Measurements from ENCODE around the gene TGFBR3.
A peak's percentile ranks its signal among the peaks of the same experiment; 100 is the strongest.

Gene TGFBR3

DNA sequence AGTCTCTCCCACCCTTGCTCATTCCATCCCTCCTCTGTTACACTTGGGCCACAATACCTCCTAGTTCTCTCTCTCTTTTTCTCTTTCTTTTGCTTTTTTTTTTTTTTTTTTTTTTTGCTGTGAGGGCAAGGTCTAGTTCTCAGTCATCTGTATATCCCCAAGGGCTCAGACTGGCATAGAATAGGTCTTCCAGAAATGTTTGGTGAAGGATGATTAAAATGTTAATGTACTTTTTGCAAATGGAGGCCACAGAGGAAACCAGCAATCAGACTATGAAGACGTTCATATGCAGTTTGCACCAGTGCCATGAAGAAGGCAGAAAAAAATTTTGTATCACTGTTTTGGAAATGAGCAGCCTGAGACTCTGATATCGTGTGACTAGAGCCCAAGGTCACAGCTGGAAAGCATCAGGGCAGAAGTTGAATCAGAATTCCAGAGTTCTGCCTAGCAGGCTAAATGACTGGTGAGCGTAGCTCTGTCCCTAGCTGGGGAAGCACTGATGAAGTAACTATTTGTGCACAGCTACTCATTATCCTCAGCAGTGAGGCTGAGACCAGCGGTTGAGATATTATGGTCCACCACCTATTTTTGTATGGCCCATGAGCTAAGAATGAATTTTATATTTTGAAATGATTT lies 186.5 kb downstream of the TGFBR3 start:
- peak; percentile 70 for DNase-seq
- Histone ChIP-seq H2AFZ (ENCODE audit: low read depth, low read length) (no peak overlapping the region), H3K18ac (ENCODE audit: low read depth in 1 of 2, low read length in 2 of 2) (peak overlapping the region in 1 of 2 experiments; percentile 72), H2BK15ac (ENCODE audit: low read depth, poor library complexity, severe bottlenecking) (no peak overlapping the region), H3K27me3 (ENCODE audit: control insufficient read depth in 1 of 2, insufficient read depth in 1 of 2, low read length in 2 of 2) (no peaks in the 10 kb centered on the region), H3K4me2 (ENCODE audit: low read length, poor library complexity, severe bottlenecking) (no peak overlapping the region), H3K79me1 (replicated peaks; ENCODE audit: low read length, poor library complexity, severe bottlenecking) (no peaks in the 10 kb centered on the region), H3K14ac (ENCODE audit: low read length in 2 of 2) (no peak overlapping the region), H2BK12ac (ENCODE audit: low read length in 2 of 2) (peak overlapping the region in 1 of 2 experiments; percentile 78), H3K9ac (ENCODE audit: low read length) (peak overlapping the region; percentile 91), H3K4me3 (ENCODE audit: insufficient read depth in 1 of 2, low read depth in 1 of 2, low read length in 2 of 2) (no peak overlapping the region), H4K91ac (ENCODE audit: low read length) (no peak overlapping the region), H3K23ac (ENCODE audit: low read length in 2 of 2) (no peak overlapping the region), H3K4me1 (ENCODE audit: control insufficient read depth, insufficient read depth, low read depth, low read length) (peaks cover 1% of the 10 kb centered on the region), H3K9me3 (ENCODE audit: control insufficient read depth, low read length) (no peaks in the 10 kb centered on the region), H2AK5ac (ENCODE audit: low read length, severe bottlenecking) (no peak overlapping the region), H2BK5ac (ENCODE audit: low read depth, low read length, poor library complexity, severe bottlenecking) (no peak overlapping the region), H2BK120ac (ENCODE audit: low read depth, low read length) (no peak overlapping the region), H4K8ac (ENCODE audit: low read length) (no peak overlapping the region), H3K27ac (ENCODE audit: low read length, poor library complexity, severe bottlenecking) (no peak overlapping the region), H3K36me3 (ENCODE audit: control insufficient read depth in 1 of 2, insufficient read depth in 2 of 2, low read depth in 1 of 2, low read length in 2 of 2) (peaks cover 0 to 63% of the 10 kb centered on the region in 2 experiments), H3K4ac (ENCODE audit: low read depth in 1 of 2, low read length in 2 of 2) (no peak overlapping the region)
- WGBS: 47% methylated on average over 3 of the region's 4 CpGs

DNA sequence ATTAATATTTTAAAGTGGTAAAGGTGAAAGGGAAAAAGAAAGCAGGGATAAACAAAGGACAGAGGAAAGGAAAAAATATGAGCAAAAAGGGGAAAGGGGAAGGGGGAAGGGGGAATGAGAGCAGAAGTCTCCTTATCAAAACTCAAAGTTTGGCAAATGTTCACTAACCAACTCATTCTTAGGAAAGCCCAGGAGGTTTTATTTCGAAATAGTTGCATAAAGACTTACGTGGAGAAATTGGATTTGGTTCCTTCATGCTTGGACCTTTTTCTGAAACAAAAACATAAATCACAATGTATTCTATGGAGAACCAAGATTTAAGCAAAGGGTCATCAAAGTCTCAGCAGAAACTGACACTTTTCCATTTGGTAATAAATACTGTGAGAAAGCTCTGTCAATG lies 188.1 kb downstream of the TGFBR3 start:
- Histone ChIP-seq H3K9ac (ENCODE audit: low read length) (peak overlapping the region; percentile 91), H2BK120ac (ENCODE audit: low read depth, low read length) (no peak overlapping the region), H2BK5ac (ENCODE audit: low read depth, low read length, poor library complexity, severe bottlenecking) (no peak overlapping the region), H4K91ac (ENCODE audit: low read length) (no peak overlapping the region), H3K9me3 (ENCODE audit: control insufficient read depth, low read length) (no peaks in the 10 kb centered on the region), H3K4me1 (ENCODE audit: control insufficient read depth, insufficient read depth, low read depth, low read length) (peaks cover 1% of the 10 kb centered on the region), H3K27ac (ENCODE audit: low read length, poor library complexity, severe bottlenecking) (no peak overlapping the region), H3K4ac (ENCODE audit: low read depth in 1 of 2, low read length in 2 of 2) (no peak overlapping the region), H3K18ac (ENCODE audit: low read depth in 1 of 2, low read length in 2 of 2) (no peak overlapping the region), H3K36me3 (ENCODE audit: control insufficient read depth in 1 of 2, insufficient read depth in 2 of 2, low read depth in 1 of 2, low read length in 2 of 2) (peaks cover 3 to 64% of the 10 kb centered on the region in 2 experiments), H2AK5ac (ENCODE audit: low read length, severe bottlenecking) (no peak overlapping the region), H3K27me3 (ENCODE audit: control insufficient read depth in 1 of 2, insufficient read depth in 1 of 2, low read length in 2 of 2) (no peaks in the 10 kb centered on the region), H2BK12ac (ENCODE audit: low read length in 2 of 2) (no peak overlapping the region), H3K14ac (ENCODE audit: low read length in 2 of 2) (no peak overlapping the region), H3K4me3 (ENCODE audit: insufficient read depth in 1 of 2, low read depth in 1 of 2, low read length in 2 of 2) (no peak overlapping the region), H3K4me2 (ENCODE audit: low read length, poor library complexity, severe bottlenecking) (no peak overlapping the region), H3K23ac (ENCODE audit: low read length in 2 of 2) (no peak overlapping the region), H2BK15ac (ENCODE audit: low read depth, poor library complexity, severe bottlenecking) (no peak overlapping the region), H2AFZ (ENCODE audit: low read depth, low read length) (no peak overlapping the region), H4K8ac (ENCODE audit: low read length) (no peak overlapping the region), H3K79me1 (replicated peaks; ENCODE audit: low read length, poor library complexity, severe bottlenecking) (no peaks in the 10 kb centered on the region)
- DNase-seq: peak; percentile 14
- WGBS: no CpG with 5 or more reads among the region's 2 CpGs

DNA sequence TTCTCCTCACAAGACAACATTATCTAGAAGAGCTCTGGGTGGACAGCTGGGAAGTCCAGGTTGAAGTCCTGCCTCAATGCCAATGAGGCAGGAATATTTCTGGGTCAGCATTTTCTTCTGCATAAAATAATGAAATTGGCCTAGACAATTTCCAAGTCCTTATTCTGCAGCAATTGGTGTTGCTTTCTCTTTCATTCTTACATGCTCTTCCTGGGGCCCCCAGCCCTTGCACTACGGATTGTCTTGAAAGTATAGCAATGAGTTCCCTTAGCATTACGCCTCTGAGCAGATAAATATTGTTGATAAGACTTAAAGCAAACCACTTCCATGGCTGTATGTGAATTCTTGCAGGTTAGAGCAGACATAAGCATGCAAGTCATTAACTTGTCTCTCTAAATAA lies 188.5 kb downstream of the TGFBR3 start:
- H2BK5ac ChIP-seq (ENCODE audit: low read depth, low read length, poor library complexity, severe bottlenecking): no peak overlapping the region
- WGBS: 38% methylated on average over 1 of the region's 2 CpGs
- no peak overlapping the region for H3K4ac ChIP-seq (ENCODE audit: low read depth in 1 of 2, low read length in 2 of 2)
- no peak overlapping the region for H3K27ac ChIP-seq (ENCODE audit: low read length, poor library complexity, severe bottlenecking)
- H3K23ac ChIP-seq (ENCODE audit: low read length in 2 of 2): no peak overlapping the region
- no peak overlapping the region for H4K8ac ChIP-seq (ENCODE audit: low read length)
- H2BK120ac ChIP-seq (ENCODE audit: low read depth, low read length): no peak overlapping the region
- no peak overlapping the region for H2BK15ac ChIP-seq (ENCODE audit: low read depth, poor library complexity, severe bottlenecking)
- H3K14ac ChIP-seq (ENCODE audit: low read length in 2 of 2): no peak overlapping the region
- H3K4me2 ChIP-seq (ENCODE audit: low read length, poor library complexity, severe bottlenecking): no peak overlapping the region
- peak; percentile 41 for DNase-seq
- H3K9me3 ChIP-seq (ENCODE audit: control insufficient read depth, low read length): no peaks in the 10 kb centered on the region
- H3K79me1 ChIP-seq (replicated peaks; ENCODE audit: low read length, poor library complexity, severe bottlenecking): no peaks in the 10 kb centered on the region
- peaks cover 1% of the 10 kb centered on the region for H3K4me1 ChIP-seq (ENCODE audit: control insufficient read depth, insufficient read depth, low read depth, low read length)
- no peak overlapping the region for H3K18ac ChIP-seq (ENCODE audit: low read depth in 1 of 2, low read length in 2 of 2)
- peak overlapping the region; percentile 91 for H3K9ac ChIP-seq (ENCODE audit: low read length)
- no peak overlapping the region for H2AK5ac ChIP-seq (ENCODE audit: low read length, severe bottlenecking)
- H2BK12ac ChIP-seq (ENCODE audit: low read length in 2 of 2): no peak overlapping the region
- peaks cover 3 to 69% of the 10 kb centered on the region in 2 experiments for H3K36me3 ChIP-seq (ENCODE audit: control insufficient read depth in 1 of 2, insufficient read depth in 2 of 2, low read depth in 1 of 2, low read length in 2 of 2)
- no peak overlapping the region for H3K4me3 ChIP-seq (ENCODE audit: insufficient read depth in 1 of 2, low read depth in 1 of 2, low read length in 2 of 2)
- no peak overlapping the region for H4K91ac ChIP-seq (ENCODE audit: low read length)
- H3K27me3 ChIP-seq (ENCODE audit: control insufficient read depth in 1 of 2, insufficient read depth in 1 of 2, low read length in 2 of 2): no peaks in the 10 kb centered on the region
- H2AFZ ChIP-seq (ENCODE audit: low read depth, low read length): no peak overlapping the region

DNA sequence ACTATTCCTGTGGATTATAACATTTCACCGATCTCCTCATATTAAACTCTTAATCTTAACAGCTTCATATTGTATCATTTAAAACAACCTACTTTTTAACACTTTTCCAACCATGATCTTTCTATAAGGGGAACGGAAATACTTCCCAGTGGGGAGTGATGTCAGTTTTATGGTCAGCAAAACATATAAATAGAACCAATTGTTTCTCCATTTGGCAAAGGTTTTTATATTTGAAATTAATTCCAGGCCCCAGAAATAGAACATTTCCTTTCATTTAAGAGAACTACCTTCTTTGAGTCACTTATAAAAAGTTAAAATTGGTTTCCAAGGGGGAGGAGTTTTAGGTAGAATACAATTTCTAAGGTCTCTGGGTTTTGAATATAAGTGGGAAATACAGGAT lies 189.6 kb downstream of the TGFBR3 start:
- no peak overlapping the region for H3K23ac ChIP-seq (ENCODE audit: low read length in 2 of 2)
- no peak overlapping the region for H2AK5ac ChIP-seq (ENCODE audit: low read length, severe bottlenecking)
- no peak overlapping the region for H3K18ac ChIP-seq (ENCODE audit: low read depth in 1 of 2, low read length in 2 of 2)
- H2BK120ac ChIP-seq (ENCODE audit: low read depth, low read length): no peak overlapping the region
- H2BK15ac ChIP-seq (ENCODE audit: low read depth, poor library complexity, severe bottlenecking): no peak overlapping the region
- H2BK5ac ChIP-seq (ENCODE audit: low read depth, low read length, poor library complexity, severe bottlenecking): no peak overlapping the region
- no peak overlapping the region for H3K27ac ChIP-seq (ENCODE audit: low read length, poor library complexity, severe bottlenecking)
- H3K4me2 ChIP-seq (ENCODE audit: low read length, poor library complexity, severe bottlenecking): no peak overlapping the region
- H3K9ac ChIP-seq (ENCODE audit: low read length): peak overlapping the region; percentile 91
- no peaks in the 10 kb centered on the region for H3K79me1 ChIP-seq (replicated peaks; ENCODE audit: low read length, poor library complexity, severe bottlenecking)
- H3K4me3 ChIP-seq (ENCODE audit: insufficient read depth in 1 of 2, low read depth in 1 of 2, low read length in 2 of 2): no peak overlapping the region
- H3K36me3 ChIP-seq (ENCODE audit: control insufficient read depth in 1 of 2, insufficient read depth in 2 of 2, low read depth in 1 of 2, low read length in 2 of 2): peaks cover 3 to 73% of the 10 kb centered on the region in 2 experiments
- no peak overlapping the region for H2AFZ ChIP-seq (ENCODE audit: low read depth, low read length)
- no peaks in the 10 kb centered on the region for H3K9me3 ChIP-seq (ENCODE audit: control insufficient read depth, low read length)
- H3K27me3 ChIP-seq (ENCODE audit: control insufficient read depth in 1 of 2, insufficient read depth in 1 of 2, low read length in 2 of 2): no peaks in the 10 kb centered on the region
- H4K8ac ChIP-seq (ENCODE audit: low read length): no peak overlapping the region
- no peak for DNase-seq
- no peak overlapping the region for H3K14ac ChIP-seq (ENCODE audit: low read length in 2 of 2)
- no peak overlapping the region for H4K91ac ChIP-seq (ENCODE audit: low read length)
- WGBS: 100% methylated on average over 1 of the region's 2 CpGs
- peaks cover 1% of the 10 kb centered on the region for H3K4me1 ChIP-seq (ENCODE audit: control insufficient read depth, insufficient read depth, low read depth, low read length)
- no peak overlapping the region for H2BK12ac ChIP-seq (ENCODE audit: low read length in 2 of 2)
- H3K4ac ChIP-seq (ENCODE audit: low read depth in 1 of 2, low read length in 2 of 2): no peak overlapping the region

Measured in mesenchymal stem cell (in vitro differentiated cells and primary cell).